ENCODE results near the gene CLIC6. TPM values are rescaled to one million over a fixed set of nuclear protein-coding genes. Genes with fewer than 3 reads are reported as not detected.

The CLIC6 gene
- polyA plus RNA-seq, 2 of the 4 experiments (the other 2 are of a cell fraction), result 0.01 to 0.08 TPM

- no peak for DNase-seq (ENCODE audit: low read depth in 1 of 2, low spot score in 1 of 2)
- Histone ChIP-seq H3K27ac (no peak overlapping the region), H3K4me3 (no peak overlapping the region), H3K4me1 (no peaks in the 10 kb centered on the region), H3K9me3 (no peaks in the 10 kb centered on the region), H3K4me2 (no peak overlapping the region)
- POLR2A ChIA-PET, result interaction anchor here (0.6 kb wide), 1 partner anchor 970 kb away, joined by 3 read pairs; no protein-coding TSS in a partner anchor
- TF ChIP-seq FOSL2 (IDR thresholded peaks at IDR 0.05), result no peak
- TF ChIP-seq FOSL2 (CRISPR knock-in tag; IDR thresholded peaks at IDR 0.05), result no peak
- TF ChIP-seq RCOR1 (IDR thresholded peaks at IDR 0.05; ENCODE audit: low read depth, low read length), result no peak
- TF ChIP-seq HEYL (CRISPR knock-in tag; IDR thresholded peaks at IDR 0.05), result no peak
- TF ChIP-seq RNF2 (IDR thresholded peaks at IDR 0.05; ENCODE audit: borderline replicate concordance, low read depth), result no peak
- no peak for TF ChIP-seq CBX8 (IDR thresholded peaks at IDR 0.05)
- TF ChIP-seq REST (IDR thresholded peaks at IDR 0.05), result no peak
- TF ChIP-seq ZC3H11A (IDR thresholded peaks at IDR 0.05), result no peak
- TF ChIP-seq EHMT2 (IDR thresholded peaks at IDR 0.05; ENCODE audit: low read depth), result no peak
- no peak for TF ChIP-seq SREBF2 (IDR thresholded peaks at IDR 0.05)
- TF ChIP-seq USF2 (IDR thresholded peaks at IDR 0.05), result no peak
- TF ChIP-seq BHLHE40 (IDR thresholded peaks at IDR 0.05; ENCODE audit: low read depth, low read length), result no peak
- no peak for TF ChIP-seq MAFK (IDR thresholded peaks at IDR 0.05; ENCODE audit: partially characterized antibody)
- 45% methylated on average over 6 of the region's 6 CpGs for WGBS (ENCODE audit: missing lambda C conversion rate)
- no peak for FAIRE-seq
- CTCF ChIA-PET, result interaction anchor here (0.6 to 1.8 kb wide), 6 partner anchors 12 to 286 kb away, joined by 3 to 4 read pairs (median 4); no protein-coding TSS in a partner anchor
- ATAC-seq, result no peak
Observed at GRCh38 chr21:34653522-34653921, 15.3 kb upstream of the CLIC6 start.

GRCh38 chr21:34661848-34662247 lies 6.9 kb upstream of the CLIC6 start:
- Histone ChIP-seq H3K9me3 (peaks cover 7% of the 10 kb centered on the region; the same call in 1 of the 3 replicates), H3K4me1 (no peaks in the 10 kb centered on the region), H3K4me2 (no peak overlapping the region), H3K4me3 (no peak overlapping the region), H3K27ac (no peak overlapping the region)
- no peak for DNase-seq (ENCODE audit: low read depth in 1 of 2, low spot score in 1 of 2)
- FAIRE-seq, result no peak
- POLR2A ChIA-PET, result no interaction called here
- TF ChIP-seq HDAC2 (IDR thresholded peaks at IDR 0.05) (no peak), FOSB (CRISPR knock-in tag; IDR thresholded peaks at IDR 0.05) (no peak), HOXA7 (CRISPR knock-in tag; IDR thresholded peaks at IDR 0.05) (no peak), RARB (CRISPR knock-in tag; IDR thresholded peaks at IDR 0.05) (no peak), CTCF (IDR thresholded peaks at IDR 0.05) (no peak), ZSCAN20 (CRISPR knock-in tag; IDR thresholded peaks at IDR 0.05) (no peak), PHF8 (IDR thresholded peaks at IDR 0.05; ENCODE audit: borderline replicate concordance, low read depth) (no peak), SMC3 (IDR thresholded peaks at IDR 0.05) (no peak), FOSL2 (IDR thresholded peaks at IDR 0.05) (no peak), FOSL2 (CRISPR knock-in tag; IDR thresholded peaks at IDR 0.05) (no peak), CBX8 (IDR thresholded peaks at IDR 0.05) (no peak), NPAS2 (CRISPR knock-in tag; IDR thresholded peaks at IDR 0.05; ENCODE audit: borderline replicate concordance) (no peak), HMGXB4 (CRISPR knock-in tag; IDR thresholded peaks at IDR 0.05; ENCODE audit: borderline replicate concordance) (no peak)
- CTCF ChIA-PET, result interaction anchor here (1.4 kb wide), 1 partner anchor 27 kb away, joined by 4 read pairs; no protein-coding TSS in a partner anchor
- ATAC-seq, result no peak
